Fibroblast of skin of right quadriceps (primary cell): ENCODE data around the gene HOXA7.

Experiments used
- DNase-seq: peaks from one replicate; pipeline ENCODE4 v3.0.0-alpha.2; 2013

The HOXA7 gene

DNA sequence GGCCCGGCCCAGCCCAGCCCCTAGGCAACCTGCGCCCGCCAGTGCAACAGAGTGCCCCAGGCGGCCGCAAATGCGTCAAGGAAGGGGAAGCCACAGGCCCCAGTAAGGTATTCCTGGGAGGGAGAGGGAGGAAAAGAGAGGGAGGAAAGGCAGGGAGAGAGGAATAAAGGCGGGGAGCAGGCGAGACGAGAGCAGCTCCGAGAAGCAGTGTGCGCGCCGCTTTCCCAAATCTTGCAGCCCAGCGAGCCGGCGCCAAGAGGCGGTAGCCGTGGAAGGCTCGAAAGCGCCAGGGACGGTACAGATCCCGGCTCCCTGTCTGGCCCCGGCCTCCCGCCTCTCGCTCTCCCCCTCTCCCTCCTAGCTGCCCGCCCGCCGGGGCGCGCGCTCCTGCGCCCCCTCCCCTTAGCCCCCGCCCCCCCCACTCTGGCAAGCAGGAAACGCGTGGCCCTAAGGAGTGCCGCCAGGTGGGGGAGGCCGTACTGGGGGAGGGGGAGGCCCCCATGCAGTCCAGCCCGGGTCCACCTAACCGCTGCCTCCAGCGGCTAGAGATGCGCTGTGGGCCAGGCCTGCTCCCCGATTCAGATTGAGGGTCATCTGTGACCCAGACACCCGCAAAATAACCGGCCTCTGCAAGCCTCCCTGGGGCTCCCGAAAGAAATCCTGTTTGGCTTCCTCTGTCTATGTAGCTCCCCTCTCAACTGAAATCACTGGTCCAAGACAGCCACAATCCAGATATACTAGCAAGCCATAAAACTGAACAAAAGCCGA is 13.4 kb upstream of the HOXA7 start:
- peak; percentile 70 for DNase-seq

DNA sequence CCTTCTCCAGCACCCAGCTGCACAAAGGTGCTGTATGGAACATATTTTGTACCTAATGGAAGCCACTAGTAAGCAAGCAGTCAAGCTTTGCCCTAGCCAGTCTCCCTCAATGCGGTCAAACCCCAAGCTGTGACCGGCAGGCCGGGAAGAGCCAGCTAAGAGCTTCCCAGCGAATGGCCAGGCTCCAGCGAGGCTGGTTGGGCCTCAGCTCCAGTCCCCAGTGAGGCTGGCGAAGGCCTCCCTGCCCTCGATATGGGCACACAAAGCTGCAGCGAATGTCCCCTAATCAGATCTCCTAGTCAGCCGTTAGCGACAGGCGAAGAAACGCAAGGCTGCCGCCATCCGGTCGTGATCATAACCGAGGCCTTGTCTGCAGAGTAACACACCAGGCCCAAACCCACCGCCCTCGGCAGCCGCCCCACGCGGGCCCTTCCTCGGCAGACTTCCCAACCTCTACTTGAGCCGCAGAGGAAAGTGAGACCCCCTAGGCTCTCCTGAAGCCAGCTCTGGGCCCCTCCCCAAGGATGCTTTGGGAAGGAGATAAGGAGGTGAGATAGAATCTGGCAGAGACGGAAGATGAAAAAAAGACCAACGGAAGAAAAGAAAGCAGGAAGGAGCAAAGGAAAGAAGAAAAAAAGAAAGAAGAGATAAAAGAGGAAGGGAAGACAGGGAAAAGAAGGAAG is 11.9 kb upstream of the HOXA7 start:
- DNase-seq = peak; percentile 79

DNA sequence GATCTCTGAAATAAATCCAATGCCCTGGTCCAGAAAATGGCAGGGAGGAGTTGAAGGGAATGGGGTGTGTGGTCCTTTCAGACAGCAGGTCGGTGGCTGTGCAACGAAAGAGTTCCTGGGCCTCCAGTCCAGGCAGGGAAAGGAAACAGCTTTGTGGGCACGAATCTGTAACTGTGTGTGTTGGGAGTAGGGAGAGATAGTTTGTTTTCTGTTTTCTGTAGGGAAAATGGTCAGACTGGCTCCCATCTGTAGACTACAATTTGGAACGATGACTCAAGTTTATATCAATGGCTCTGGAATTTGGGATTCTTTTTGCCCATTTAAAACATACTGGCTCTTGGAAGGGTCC is 11.4 kb upstream of the HOXA7 start:
- peak; percentile 79 for DNase-seq

DNA sequence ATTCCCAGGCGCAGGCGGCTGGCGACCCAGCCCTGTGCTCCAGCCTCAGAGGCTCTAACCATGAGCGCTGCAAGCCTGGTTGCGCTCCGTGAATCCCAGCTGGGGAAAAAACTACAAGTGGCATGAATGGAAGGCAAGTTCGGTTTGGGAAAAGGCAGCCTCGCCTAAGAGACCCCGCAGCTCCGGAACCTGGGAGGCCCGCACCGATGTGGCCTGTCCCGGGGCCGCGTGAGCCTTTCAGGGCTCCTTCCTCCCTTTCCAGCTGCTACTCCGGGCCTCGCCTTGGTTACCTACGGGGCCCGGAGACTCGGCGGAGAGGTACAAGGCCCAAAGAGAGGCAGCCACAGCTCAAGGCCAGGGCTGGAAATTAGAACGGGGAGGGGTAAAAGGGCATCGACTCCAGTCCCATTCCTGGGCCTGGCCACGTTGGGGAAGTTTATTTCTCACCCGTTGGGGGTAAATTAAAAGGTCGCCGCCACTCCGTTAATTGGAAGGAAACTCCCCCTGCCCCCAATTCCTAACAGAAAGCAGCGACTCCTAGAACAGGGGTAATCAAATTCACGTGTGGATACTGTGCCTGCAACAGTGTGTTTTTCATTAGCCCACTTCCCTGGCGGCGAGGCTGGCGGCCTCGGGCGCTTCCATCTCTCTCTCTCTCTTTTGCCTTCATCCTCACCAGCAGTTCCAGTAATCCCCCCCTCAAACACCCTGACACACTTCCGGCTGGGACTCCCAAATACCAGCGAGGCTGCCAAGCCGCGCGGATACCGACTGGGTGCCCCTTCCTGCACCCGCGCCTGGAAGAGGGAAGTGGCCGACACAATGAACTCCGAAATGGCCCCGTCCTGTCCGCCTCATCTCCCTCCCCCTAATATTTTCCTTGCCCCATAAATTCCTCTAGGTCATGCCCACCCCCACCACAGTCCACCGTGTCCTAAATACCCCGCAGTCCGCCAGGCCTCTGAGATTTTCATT is 10.3 kb upstream of the HOXA7 start:
- DNase-seq = peak; percentile 89

DNA sequence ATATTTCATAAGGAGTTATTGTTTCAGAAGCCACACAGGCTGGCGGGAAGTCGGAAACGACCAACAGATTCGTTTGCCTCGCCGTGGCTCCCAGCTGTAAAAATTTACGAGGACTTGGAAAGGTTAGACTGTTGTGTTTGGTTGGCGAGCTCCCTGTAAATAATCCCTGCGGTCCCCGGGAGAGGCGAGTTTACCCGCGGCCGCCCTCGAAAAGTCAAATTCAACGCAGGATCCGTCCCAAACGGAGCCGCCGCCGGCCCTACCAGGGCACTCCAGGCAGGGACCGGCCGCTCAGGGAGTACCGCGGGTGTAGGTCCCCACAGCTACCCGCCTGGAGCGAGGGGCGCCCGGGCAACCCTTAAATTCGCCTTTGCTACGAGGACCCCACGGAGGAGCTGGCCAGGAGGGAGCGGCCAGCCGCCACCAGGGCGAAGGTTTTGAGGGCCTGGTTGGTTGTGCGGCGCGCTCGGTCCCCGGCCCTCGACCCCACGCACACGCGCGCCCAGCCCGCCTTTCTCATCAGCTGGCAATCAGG is 9.6 kb upstream of the HOXA7 start:
- no peak for DNase-seq

DNA sequence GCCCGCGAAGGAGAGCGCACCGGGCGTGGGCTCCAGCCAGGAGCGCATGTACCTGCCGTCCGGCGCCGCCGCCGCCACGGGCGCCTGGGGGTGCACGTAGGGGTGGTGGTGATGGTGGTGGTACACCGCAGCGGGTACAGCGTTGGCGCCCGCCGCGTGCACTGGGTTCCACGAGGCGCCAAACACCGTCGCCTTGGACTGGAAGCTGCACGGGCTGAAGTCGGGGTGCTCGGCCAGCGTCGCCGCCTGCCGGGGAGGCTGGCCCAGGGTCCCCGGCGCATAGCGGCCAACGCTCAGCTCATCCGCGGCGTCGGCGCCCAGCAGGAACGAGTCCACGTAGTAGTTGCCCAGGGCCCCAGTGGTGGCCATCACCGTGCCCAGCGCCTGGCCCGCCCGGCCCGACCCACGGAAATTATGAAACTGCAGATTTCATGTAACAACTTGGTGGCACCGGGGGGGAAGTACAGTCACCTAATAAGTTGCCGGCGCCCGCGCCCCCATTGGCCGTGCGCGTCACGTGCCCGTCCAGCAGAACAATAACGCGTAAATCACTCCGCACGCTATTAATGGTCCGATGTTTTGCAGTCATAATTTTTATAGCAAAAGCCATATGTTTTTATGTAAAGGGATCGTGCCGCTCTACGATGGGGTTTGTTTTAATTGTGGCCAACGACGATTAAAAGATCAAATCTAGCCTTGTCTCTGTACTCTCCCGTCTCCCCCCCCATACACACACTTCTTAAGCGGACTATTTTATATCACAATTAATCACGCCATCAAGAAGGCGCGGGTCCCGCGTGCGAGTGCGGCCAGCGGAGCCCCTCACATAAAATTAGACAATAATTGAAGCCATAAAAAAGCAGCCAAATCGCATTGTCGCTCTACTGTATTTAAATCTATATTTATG is 8.9 kb upstream of the HOXA7 start, which contains the start of gene HOXA9:
TSS of gene HOXA9 (minus strand) at position 449 of the 907 bp plus-strand sequence. CDS start at position 369, 80 bp downstream.
- peak; percentile 98 for DNase-seq

DNA sequence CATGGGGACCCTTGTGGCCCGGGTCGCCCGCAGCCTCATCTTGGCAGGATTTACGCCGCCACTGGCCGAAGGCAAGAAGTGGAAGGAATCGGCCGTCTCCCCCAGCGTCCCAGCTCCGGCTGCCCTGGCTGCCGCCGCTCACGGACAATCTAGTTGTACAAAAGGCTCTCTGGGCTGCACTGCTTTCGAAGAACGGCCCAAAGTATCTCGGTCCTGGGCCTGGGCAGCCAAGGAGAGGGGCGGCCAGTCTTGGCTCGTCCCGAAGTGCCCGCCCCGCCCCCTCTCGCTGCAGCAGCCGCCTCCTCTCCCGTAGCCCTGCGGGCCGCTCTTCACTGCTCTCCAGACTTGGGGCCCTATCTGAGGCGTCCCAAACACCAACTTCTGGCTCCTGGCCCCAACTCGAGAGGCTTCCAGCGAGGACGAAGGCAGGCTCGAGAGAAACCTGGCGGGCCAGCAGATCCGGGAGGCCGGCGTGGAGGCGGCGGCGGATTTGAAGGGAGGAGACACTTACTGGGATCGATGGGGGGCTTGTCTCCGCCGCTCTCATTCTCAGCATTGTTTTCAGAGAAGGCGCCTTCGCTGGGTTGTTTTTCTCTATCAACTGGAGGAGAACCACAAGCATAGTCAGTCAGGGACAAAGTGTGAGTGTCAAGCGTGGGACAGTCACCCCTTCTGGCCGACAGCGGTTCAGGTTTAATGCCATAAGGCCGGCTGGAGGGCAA is 8.1 kb upstream of the HOXA7 start:
- DNase-seq = peak; percentile 47

DNA sequence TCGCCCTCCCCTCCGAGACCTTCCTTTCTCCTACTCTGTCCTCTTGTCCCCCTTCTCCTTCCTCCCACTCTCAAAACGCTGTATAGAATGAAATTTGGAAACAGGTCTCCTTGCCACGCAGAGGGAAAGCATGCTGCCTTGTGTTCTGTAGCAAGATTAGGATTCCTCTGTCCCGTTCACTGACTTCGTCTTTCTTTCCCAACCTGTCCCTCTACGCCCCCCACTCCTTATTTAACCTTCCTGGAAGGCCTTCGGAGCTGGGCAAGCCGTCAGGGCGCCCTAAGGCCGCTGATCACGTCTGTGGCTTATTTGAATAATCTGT is 7.5 kb upstream of the HOXA7 start:
- DNase-seq = no peak

DNA sequence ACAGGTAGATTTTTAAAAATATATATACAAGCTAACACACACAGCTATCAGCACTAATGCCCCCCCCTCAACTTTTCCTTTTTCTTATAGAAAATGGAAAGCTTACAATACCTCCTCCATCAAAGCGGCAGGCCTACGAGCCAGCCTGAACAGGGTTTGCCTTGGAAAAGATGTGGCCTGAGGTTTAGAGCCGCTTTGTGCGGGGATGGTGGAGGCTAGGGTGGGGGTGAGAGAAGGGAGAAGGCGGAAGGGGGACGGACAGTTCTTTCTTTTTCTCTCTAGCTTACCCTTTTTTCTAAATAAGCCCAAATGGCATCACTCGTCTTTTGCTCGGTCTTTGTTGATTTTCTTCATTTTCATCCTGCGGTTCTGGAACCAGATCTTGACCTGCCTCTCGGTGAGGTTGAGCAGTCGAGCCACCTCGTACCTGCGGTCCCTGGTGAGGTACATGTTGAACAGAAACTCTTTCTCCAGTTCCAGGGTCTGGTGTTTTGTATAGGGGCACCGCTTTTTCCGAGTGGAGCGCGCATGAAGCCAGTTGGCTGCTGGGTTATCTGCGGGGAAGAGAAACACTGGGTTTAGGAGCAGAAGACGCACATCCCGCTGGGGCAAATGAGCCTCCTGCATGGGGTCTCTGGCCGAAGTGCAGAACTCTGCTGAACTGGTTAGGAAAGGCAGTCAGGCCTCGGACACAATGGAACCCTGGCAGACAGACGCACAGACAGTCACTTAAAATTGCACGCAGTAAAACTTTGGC is 7.0 kb upstream of the HOXA7 start:
- DNase-seq = no peak

DNA sequence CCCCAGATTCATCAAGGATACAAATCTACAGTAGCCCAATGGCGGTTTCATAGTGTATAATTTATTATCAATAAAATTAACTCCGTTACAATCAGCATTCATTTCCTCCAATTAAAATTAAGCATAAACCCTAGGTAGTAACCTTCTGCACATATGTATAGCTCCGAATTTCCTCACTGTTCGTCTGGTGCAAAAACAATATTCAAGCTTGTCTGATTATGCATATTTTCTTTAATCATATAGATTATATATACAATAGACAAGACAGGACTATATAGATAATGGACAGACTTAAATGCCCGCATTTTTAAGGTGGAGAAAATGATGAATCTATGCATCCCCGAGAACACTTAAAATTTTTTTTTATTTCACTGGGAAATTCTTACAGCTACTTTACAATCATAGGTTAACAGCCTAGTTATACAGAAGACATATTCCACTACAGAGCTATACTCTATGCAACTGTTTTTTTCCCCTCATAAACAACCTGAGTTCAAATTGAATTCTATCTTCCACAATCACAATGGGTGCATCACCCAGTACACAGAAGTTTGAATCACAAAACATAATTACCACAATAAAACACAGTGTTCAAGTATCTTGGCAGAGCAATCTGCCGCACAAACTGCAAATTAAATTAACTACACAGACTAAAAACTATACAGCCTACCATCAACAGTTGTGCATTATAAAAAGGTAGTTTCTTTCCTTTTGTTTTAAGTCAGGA is 6.2 kb upstream of the HOXA7 start:
- DNase-seq = no peak

DNA sequence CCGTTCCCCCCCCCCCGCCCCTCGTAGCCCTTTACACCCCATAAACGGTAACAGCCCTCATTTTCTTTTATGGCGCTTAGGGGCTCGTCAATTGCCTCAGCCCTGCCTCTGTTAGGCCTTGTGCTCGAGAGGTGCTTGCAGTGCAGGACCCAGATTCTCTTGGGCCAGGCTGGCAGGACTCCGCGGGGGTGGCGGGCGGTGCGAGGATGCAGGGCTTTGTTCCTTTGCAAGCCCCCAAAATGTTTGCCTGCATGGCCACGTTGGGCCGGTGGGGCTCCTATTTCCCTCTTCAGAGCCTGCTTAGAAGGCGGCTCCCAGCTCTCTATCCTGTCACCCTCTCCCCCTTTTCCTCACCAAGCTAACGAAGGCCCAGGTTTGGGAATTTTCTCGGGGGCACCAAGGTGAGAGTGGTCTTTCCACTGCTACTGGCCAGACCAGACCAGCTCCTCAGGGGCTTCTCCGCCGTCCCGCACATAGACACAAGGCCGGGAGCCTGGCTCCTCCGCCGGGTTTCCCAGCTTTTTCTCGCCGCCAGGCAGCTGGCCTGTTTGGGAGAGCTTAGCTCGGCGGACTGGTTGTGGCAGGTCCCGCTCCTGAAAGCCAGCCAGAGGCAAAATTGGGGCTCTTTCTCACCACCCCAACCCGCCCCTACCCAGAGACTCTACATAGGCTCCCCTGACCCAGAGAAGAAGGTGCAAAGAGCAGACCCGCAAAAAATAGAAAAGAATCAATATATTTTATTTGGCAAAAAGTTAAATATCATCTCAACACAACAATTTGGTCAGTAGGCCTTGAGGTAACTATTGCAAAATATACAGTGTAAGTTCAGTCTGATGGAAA is 5.5 kb upstream of the HOXA7 start:
- peak; percentile 48 for DNase-seq

DNA sequence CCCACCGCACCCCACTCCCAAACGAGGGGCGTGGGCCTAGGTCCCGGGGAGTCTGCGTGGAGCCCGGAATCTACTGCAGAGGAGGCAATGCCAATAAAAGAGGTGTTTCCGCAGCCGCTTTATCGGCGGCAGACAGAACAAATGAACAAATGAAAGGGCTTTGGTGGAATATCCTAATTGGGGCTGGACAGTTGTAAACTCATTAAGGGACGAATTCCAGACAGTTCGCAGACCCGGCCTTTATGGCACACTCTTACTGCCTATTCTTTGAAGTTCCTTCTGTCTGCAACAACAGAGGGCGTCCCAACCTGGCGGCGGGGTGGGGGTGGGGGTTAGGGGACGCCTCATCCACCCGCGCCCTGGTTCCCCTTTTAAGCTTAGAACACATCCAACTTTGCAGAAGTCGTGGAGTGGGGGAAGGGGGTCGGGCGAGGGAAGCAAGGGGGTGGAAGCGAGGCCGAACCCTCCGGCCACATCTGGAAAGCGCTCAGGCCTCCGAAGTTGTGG is 4.8 kb upstream of the HOXA7 start:
- peak; percentile 56 for DNase-seq

DNA sequence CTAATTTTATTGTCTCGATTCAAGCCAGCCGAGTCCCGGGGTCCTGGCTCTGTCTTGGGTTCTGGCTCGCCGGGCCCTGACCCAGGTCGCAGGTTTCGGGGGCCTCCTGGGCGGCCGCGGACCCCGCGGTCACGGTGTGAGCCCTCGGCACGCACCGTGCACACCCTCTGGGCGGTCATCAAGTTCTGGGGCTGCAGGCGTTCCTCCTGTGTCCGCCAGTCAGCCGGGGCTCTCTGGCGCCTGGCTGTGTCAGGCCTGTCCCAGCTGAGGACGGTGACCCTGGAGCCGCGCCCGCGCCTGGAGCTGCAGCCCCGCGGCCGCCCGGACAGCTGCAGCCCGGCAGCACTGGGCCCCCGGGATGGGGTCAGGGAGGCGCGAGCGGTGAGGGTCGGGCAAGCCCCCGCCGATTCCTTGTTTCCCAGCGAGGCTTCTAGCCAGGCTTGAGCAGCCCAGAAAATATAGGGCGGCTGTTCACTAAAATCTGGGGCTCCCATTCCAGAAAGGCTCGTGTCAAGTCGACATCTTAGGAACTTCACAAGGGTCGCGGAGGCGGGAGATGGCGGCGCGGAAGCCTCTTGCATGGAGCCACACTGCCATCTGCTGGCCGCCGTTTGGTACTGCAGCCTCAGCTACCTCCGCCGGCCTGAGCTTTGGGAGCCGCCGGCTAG is 4.2 kb upstream of the HOXA7 start:
- peak; percentile 85 for DNase-seq

DNA sequence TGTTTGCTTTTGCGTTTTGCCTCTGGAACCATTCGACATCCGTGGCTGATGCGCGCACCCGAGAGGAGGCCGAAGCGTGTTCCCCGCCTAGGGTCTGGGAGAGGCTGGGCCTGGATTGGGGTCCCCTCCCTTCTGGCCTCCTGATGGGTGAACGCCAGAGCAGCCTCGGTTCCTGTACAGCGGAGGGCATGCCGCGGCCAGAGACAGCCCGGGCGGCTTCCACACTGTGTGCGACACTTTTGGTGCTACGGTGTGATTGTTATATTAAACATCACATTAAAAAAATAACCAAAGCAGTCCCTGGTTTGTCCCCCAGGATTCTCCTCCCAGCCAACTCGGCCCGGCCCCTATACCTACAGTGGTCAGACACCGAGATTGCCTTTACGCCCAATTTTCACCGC is 3.7 kb upstream of the HOXA7 start:
- DNase-seq = no peak

DNA sequence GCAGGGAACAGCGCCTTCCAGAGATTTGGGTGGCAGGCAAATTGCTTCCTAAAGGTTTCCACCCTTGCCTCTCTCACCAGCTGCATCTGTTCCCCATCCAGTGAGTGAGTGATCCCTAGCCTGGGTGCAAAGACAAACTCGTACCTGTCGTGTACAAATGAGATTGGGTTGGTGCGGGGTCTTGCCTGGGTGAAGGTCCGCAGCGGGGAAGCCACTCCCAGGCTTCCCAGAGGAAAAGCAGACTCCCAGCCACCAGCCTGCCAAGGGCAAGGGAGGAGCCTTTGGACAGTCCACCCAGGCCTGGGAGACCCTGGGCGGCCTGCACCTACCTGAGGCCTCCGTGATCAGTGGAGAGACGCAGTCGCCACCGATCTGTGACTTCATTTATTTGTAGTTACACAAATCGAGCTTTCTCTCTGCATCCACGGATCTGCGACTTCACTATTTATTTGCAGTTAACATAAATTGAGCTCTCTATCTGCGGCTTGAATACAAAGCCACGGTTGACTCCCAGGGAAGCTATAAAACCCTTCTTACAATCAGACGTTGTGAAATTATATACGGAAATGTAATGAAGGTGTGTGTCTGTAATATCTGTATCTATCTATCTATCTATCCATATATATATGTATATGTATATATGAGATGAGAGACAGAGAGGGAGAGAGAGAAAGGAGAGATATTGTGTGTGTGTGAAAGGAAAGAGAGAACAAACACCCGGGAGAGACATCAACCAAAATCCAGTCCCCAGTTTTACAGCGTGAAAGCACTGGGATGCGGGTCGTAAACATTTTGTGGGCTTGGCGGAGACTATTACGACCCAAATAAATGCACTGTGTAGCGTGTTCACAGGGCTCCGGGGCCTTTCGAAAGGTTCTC is 3.0 kb upstream of the HOXA7 start:
- no peak for DNase-seq

DNA sequence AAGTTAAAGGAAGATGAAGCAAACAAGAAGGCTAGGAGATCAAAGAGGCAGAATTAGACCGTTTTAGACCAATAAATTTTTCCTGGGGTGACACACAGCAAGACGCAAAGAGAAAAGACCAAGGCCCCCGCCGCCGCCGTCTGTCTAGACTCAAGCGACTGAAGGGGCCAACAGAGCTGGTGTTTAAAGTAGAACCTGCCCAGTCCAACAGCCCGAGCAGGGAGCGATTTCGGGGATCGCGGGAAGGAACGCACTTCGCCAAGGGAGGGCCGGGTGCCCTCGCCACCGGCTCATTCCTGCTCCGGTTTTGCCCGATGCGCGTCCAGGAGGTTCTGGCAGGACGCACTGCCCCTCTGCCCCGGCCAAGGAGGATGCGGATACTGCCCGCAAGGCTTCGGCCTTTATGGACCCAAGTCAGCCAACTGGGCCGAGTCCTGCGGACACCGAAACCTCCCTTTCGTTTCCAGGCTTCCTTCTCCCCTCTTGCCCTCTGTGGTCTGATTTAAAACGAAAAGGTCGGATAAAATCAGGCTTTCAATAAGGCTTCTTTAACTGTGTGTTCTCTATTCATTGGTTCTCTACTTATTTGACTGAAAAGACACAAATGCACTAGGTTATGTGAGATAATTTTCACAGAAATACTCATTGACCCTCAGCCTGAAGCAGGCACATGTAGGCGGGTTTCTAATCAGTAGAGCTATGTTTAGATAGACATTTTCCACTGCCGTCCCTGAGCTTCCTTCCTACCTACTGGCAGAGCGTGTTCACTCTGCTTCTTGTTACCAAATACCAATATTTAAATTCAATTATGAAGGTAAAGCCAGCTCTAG is 2.2 kb upstream of the HOXA7 start:
- DNase-seq = no peak
